Right ventricle myocardium inferior (tissue), 1 donor: Measurements from ENCODE around the gene DNAJB13. TPM values are rescaled to one million over a fixed set of nuclear protein-coding genes. Genes with fewer than 3 reads are reported as not detected.

Source experiments
- ATAC-seq: fragments of 200-7000 bp; cut with Tn5 transposase; one replicate; pipeline ENCODE4 v1.9.1; 2020; ENCODE audit warnings: mild to moderate bottlenecking, moderate library complexity
- DNase-seq: peaks from one replicate; pipeline ENCODE4 v3.0.0; 2021; ENCODE audit errors: missing footprints
- intact Hi-C: fragments of 100-400 bp; cut with DNase I; formaldehyde crosslinking; loops from one replicate; pipeline ENCODE4 v1.11.0; 2022
- total RNA-seq: library from RNA; stranded (reverse); fragmentation: NEBNext Ultra II Directional; extraction: Animal tissue kit (Norgen Biotek cat#: 25700); gene quantifications from one replicate; pipeline ENCODE4 v1.2.1, GENCODE V29; 2021
- donor health status: DM: no; HTN: yes; CAD: no; lungs with severe emphysema.

Gene DNAJB13
- total RNA-seq, 1 donor from 2014 or later, result not detected

- intact Hi-C loops, result no loop called here
- no peak for DNase-seq
- ATAC-seq, result no peak
Measured at GRCh38 chr11:73946798-73947458, 3.9 kb upstream of the DNAJB13 start.

DNA sequence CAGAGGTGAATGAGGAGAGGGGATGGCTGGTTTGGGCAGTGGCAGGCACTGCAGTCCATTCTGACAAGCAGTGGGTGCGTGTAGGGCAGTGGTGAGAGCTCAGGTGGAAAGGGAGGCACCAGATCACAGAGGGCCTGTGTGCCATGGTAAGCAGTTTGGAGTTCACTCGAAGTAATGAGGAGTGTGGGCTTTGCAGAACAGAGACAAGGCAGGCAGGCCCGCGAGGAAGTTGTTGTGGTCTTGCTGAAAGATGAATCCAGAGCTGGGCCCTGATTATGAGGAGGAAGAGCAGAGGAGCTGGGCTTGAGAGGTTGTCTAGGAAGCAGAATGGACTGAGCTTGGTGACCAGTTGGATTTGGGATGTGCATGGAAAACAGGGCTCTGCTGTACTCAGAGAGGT lies 1.6 kb upstream of the DNAJB13 start:
- no peak for DNase-seq
- ATAC-seq, result no peak
- intact Hi-C loops, result no loop called here

GRCh38 chr11:73949912-73950311 lies 914 bp upstream of the DNAJB13 start:
- intact Hi-C loops, result no loop called here
- no peak for ATAC-seq

GRCh38 chr11:73951797-73952196 lies 971 bp downstream of the DNAJB13 start:
- DNase-seq, result no peak
- intact Hi-C loops, result no loop called here
- no peak for ATAC-seq

More at GRCh38 chr11:73949912-73950311, 914 bp upstream of the DNAJB13 start:
- DNase-seq, result no peak

GRCh38 chr11:73956876-73957653 lies 6.2 kb downstream of the DNAJB13 start:
- DNase-seq (no peak), ATAC-seq (no peak)
- intact Hi-C loops, result no loop called here

- ATAC-seq, result no peak
- intact Hi-C loops, result no loop called here
- DNase-seq, result no peak
Measured at GRCh38 chr11:73957654-73958361, 7.0 kb downstream of the DNAJB13 start.

DNA sequence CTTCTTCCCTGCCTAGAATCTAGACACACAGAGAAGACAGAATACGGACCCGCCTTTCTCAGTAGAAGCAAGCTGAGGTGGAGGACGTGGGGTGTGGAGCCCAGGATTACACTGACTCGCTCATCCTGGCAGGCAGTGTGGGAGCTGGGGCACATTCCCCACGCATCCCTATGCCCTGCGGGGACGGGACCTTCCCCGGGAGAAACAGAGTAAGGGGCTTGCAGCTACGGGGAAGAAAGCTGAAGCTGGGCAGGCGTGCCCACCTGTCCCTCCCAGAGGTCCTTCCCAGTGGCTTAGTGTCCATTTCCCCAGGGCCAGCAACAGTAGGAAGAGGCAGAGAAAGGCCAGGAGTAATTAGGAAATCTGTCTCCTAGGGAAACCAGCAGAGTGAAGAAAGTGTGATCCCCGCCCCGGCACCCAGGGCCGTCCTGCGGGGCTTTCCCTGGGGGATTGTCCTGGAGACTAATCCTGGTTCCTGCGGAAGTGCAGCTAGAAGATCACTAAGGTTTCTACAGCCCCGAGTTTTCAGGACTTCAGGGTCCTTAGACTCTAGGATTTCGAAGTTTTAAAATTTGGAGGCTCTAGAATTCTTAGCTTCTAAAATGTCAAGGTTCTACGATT lies 7.8 kb downstream of the DNAJB13 start:
- ATAC-seq, result no peak
- intact Hi-C loops, result no loop called here
- no peak for DNase-seq

- DNase-seq (no peak), ATAC-seq (no peak)
- intact Hi-C loops, result loop anchor here (5.0 kb wide), 3 partner anchors 56 to 486 kb away; no protein-coding TSS in a partner anchor
Measured at GRCh38 chr11:73961321-73961720, 10.5 kb downstream of the DNAJB13 start.

DNA sequence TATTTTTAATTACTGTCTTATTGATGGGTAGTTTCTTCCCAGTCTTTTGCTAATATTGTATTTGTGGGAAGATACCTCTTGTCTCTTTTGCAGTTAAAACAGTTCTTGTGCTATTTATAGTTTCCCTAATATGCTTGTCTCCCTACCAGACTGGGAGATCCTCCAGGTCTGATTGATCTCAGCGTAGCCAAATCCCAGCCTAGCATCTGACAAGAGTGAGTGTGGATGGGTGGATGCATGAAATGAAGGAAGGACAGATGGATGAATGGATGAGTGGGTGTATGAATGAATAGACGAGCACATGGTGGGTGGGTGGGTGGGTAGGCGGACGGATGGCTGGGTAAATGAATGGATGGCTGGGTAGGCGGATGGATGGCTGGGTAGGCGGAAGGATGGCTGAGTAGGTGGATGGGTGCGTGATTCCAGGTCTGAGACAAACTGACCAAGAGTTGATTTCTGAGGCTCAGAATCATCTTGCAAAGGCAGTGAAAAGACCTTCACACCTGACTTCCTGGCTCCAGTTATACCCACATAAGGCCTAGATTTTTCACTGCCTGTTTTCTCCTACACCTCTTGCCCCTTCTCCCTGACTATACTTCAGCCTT lies 11.4 kb downstream of the DNAJB13 start:
- intact Hi-C loops, result loop anchor here (5.0 kb wide), 3 partner anchors 55 to 485 kb away; no protein-coding TSS in a partner anchor

GRCh38 chr11:73963861-73964260 lies 13.0 kb downstream of the DNAJB13 start:
- DNase-seq (no peak), ATAC-seq (no peak)
- intact Hi-C loops, result loop anchor here (5.0 kb wide), 3 partner anchors 53 to 483 kb away; no protein-coding TSS in a partner anchor

More for the DNA sequence above, 11.4 kb downstream of the DNAJB13 start:
- no peak for DNase-seq
- no peak for ATAC-seq

GRCh38 chr11:73965076-73965763 lies 14.4 kb downstream of the DNAJB13 start:
- intact Hi-C loops, result no loop called here
- ATAC-seq (no peak), DNase-seq (no peak)

GRCh38 chr11:73965764-73966121 lies 14.9 kb downstream of the DNAJB13 start:
- ATAC-seq (no peak), DNase-seq (no peak)
- intact Hi-C loops, result no loop called here

DNA sequence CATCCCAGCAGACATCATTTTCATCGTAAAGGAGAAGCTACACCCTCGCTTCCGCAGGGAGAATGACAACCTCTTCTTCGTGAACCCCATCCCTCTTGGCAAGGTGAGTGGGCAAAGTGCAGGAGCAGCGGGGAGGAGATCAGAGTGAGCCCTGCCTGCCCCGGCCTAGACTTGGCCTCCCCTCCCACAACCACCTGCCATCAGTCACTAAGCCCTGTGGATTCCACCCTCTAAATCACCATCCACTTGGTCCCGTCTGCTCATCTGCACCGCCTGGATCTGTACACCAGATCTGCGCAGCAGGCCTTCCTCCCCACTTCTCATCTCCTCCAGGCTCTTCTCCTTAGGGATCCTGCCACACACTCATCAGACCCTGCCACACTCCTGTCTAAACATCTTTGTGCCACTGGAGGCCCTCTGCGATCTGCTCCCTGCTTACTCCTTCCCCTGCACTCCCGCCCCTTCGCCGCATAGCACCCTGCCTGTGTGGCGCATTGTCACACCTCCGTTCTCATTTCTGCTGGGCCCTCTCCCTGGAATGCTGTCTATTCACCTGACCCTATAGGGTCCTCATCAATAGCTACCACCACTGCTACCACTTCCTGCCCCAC lies 17.6 kb downstream of the DNAJB13 start:
- intact Hi-C loops, result no loop called here
- DNase-seq (no peak), ATAC-seq (no peak)

GRCh38 chr11:73969091-73969490 lies 18.3 kb downstream of the DNAJB13 start:
- no peak for ATAC-seq
- DNase-seq, result no peak
- intact Hi-C loops, result no loop called here

DNA sequence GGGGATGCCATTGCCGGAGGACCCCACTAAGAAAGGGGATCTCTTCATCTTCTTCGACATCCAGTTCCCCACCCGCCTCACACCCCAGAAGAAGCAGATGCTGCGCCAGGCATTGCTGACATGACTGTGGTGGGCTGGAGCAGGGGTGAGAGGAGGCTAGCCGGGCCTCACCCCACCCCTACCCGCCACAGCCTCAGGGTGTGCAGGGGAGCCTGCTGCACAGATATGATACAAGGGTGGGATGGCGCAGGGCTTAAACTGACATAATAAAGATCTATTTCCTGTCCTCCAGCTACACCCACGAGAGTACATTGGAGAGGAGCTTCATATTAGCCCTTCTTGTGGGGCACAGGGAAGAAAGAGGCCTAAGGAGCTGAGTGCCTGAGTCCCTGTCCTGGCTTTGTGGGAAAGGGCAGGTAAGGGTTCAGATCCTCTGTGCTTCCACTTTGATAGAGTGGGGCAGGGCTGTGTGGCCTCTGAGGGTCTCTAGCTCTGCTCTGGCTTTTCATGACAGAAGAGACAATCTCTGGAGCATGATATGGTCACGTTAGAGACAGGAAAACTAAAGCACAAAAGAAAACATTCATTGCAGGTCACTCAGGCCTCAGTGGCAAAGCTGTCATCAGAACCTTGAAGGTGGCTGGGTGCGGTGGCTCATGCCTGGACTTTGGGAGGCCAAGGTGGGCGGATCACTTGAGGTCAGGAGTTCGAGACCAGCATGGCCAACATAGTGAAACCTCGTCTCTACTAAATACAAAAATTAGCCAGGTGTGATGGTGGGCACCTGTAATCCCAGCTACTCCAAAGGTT lies 19.4 kb downstream of the DNAJB13 start:
- intact Hi-C loops, result no loop called here
- DNase-seq, result no peak
- no peak for ATAC-seq

DNA sequence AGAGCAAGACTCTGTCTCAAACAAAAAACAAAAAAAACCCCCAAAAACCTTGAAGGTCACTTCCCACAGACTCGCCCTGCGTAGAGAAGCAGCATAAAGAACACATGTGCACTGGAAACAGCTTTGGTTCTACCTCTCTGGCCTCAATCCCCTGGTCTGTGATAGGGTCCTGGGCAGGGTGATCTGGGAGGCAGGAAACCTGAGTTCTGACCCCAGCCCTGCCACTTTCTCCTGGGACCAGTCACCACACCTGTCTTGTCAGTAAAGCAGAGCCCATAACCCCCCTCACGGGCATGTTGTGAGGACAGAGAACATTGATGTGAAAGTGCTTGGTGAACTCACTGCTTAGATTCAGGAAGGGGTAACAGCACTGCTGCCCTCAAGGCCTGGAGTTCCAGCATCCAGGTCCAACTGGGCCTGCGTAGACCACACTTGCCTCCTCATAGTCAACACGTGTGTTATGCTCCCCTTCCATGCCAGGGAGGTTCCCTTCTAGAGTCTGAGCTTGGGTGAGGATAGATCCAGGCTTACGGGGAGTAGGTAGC lies 20.4 kb downstream of the DNAJB13 start:
- intact Hi-C loops, result no loop called here
- DNase-seq, result no peak
- ATAC-seq, result no peak

DNA sequence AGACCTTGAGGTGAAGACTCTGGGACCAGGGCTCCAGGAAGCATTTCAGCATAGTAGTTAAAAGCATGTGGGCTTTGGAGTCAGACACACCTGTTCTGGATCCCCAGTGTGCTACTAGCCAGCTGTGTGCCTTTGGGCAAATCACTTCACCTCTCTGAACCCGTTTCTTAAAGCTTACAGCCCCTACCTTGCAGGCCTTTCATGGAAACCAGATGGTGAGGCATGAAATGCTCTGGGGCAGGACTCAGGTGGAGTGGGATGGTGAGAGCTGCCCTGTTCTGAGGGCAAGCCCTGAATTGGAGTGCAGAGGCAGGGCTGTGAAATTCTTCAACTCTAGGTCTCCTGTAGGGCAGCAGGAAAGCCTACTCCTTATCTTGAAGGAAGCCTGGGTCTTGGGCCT lies 21.4 kb downstream of the DNAJB13 start:
- ATAC-seq (no peak), DNase-seq (no peak)
- intact Hi-C loops, result no loop called here
